GM19025 (cell line): ENCODE data around the gene MUSTN1.

Experiments
- ATAC-seq: cut with Tn5 transposase; IDR thresholded peaks from one replicate; pipeline ENCODE4 v1.9.1; 2021; ENCODE audit warnings: mild to moderate bottlenecking, low read depth, moderate library complexity; ENCODE audit not compliant: unreplicated experiment

MUSTN1 gene

GRCh38 chr3:52809662-52810377 lies 25.0 kb downstream of the MUSTN1 start:
- ATAC-seq, result no peak

GRCh38 chr3:52809149-52809548 lies 25.7 kb downstream of the MUSTN1 start:
- ATAC-seq, result no peak

- no peak for ATAC-seq
Observed at GRCh38 chr3:52805270-52806039, 29.4 kb downstream of the MUSTN1 start.

- ATAC-seq, result no peak
Observed at GRCh38 chr3:52801839-52802238, 33.0 kb downstream of the MUSTN1 start.

GRCh38 chr3:52800079-52800478 lies 34.7 kb downstream of the MUSTN1 start:
- ATAC-seq, result no peak

DNA sequence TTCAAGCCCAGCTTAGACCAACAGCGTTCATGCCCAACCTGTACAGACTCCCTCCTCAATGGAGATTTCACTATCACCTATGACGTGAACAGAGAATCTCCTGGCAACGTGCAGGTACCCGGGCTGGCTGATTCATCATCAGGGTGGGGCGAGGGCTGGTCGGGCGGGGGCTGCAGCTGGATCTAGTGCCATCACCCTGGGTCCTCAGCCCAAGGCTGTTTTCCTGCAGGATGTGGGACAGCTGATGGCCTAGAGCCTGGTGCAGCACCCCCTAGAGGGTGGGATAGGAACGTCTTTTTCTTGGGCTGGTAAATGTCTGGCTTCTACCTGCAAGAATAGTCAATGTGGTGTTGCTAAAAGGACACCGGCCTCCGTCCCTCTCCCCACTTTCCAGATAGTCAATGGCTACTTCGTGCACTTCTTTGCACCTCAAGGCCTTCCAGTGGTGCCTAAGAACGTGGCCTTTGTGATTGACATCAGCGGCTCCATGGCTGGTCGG lies 35.8 kb downstream of the MUSTN1 start:
- ATAC-seq, result no peak

GRCh38 chr3:52798376-52798977 lies 36.3 kb downstream of the MUSTN1 start:
- ATAC-seq, result no peak

GRCh38 chr3:52796411-52796810 lies 38.4 kb downstream of the MUSTN1 start:
- no peak for ATAC-seq

DNA sequence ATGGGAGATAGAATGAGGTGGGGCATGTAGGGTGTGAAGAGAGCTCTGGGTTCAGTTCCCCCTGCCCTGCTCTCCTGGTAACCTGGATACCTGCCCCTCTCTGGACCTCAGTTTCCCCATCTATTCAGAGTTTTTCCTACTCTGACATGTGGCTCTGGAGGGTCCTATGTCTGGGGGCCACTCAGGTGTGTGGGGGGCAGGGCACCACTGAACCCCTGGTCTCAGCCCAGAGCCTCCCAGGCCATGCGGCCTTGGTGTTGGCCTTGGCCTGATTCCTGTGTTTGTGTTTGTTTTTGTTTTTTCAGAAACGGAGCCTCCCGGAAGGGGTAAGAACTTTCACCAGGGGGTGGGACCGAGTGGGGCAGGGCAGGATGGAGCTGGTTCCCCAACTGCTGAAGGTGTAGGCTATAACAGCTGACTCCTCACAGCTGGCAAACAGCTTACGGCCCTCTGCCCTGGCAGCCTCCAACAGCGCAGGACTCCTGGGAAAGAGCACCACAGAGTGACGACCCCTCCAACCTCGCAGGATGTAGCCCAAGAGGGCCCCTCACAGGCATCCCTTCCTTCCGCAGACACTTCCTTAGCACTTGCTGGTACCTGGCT lies 39.4 kb downstream of the MUSTN1 start:
- no peak for ATAC-seq

GRCh38 chr3:52794612-52795099 lies 40.2 kb downstream of the MUSTN1 start, which contains the start of gene ITIH3:
Gene ITIH3 (plus strand): TSS chr3:52794796. CDS start chr3:52794804, 8 bp downstream.
- ATAC-seq, result no peak

- no peak for ATAC-seq
Observed at GRCh38 chr3:52793702-52794611, 40.9 kb downstream of the MUSTN1 start.

GRCh38 chr3:52792961-52793695 lies 41.7 kb downstream of the MUSTN1 start:
- ATAC-seq, result no peak

- ATAC-seq, result no peak
Observed at GRCh38 chr3:52792413-52792812, 42.4 kb downstream of the MUSTN1 start.

- no peak for ATAC-seq
Observed at GRCh38 chr3:52791928-52792327, 42.9 kb downstream of the MUSTN1 start.

DNA sequence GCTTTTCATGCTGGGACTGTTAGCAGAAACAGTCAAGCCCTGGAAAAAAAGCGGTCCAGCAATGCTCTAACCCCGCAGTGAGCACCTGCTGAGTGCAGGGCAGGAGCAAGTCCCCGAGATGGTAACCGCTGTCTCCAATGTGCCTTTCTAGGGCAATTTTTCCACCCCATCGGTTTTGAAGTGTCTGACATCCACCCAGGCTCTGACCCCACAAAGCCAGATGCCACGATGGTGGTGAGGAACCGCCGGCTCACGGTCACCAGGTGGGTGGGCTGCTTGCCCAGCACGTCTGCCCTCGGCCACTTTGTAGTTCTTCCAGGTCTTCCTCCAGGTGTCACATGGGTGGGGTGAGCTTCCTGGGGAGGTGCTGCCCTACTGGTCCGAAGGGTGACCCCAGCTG lies 43.5 kb downstream of the MUSTN1 start:
- ATAC-seq, result no peak

DNA sequence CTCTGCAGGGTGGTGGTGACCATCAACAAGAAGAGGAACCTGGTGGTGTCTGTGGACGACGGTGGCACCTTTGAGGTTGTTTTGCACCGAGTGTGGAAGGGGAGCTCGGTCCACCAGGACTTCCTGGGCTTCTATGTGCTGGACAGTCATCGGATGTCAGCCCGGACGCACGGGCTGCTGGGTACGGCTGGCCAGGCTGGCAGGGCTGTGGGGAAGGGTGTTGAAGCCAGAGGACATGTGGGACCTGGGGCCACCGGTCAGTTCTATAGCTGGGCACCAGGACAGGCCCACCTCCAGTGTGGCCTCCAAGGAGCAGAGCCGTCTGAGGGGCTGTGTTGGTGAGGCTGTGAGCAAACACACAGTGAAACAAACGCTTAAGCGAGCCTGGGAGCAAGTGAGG lies 44.1 kb downstream of the MUSTN1 start:
- ATAC-seq, result no peak

- no peak for ATAC-seq
Observed at GRCh38 chr3:52790337-52790736, 44.5 kb downstream of the MUSTN1 start.

GRCh38 chr3:52789746-52790040 lies 45.1 kb downstream of the MUSTN1 start:
- ATAC-seq, result no peak
